H1 (cell line): ENCODE data around the gene NTN1. TPM values are rescaled to one million over a fixed set of nuclear protein-coding genes. Genes with fewer than 3 reads are reported as not detected.

Experiments
- CTCF ChIA-PET: fragments of 300-600 bp; sonication (Branson Sonifier 250); formaldehyde crosslinking; loops from one replicate; lab custom pipeline; 2021; ENCODE audit not compliant: partially characterized antibody; lab: Charles Lee
- POLR2A ChIA-PET: fragments of 300-600 bp; sonication (Branson Sonifier 250); formaldehyde crosslinking; loops from one replicate; lab custom pipeline; 2021; ENCODE audit warnings: inconsistent platforms; ENCODE audit not compliant: partially characterized antibody; lab: Charles Lee
- DNase-seq, 2 experiments: peaks; one replicate each; pipeline versions ENCODE4 v3.0.0 to v3.0.0-alpha.2; 2010 to 2022; ENCODE audit warnings: low spot score in 2 of 2, low read depth in 1 of 2, mixed read lengths in 1 of 2
- FAIRE-seq: peaks from 2 replicates; lab custom pipeline; 2011; peaks lifted over from hg19 to GRCh38; lab: Jason Lieb, UNC
- H2AFZ ChIP-seq: 2 replicates; pipeline ENCODE4 v1.8.1; 2012; ENCODE audit warnings: low read length, inconsistent platforms
- H2AK5ac ChIP-seq: 2 replicates; pipeline ENCODE4 v1.6.1; 2013; ENCODE audit warnings: low read depth, low read length
- H2BK120ac ChIP-seq: replicated peaks from 2 replicates; pipeline ENCODE3; 2013; ENCODE audit warnings: low read depth, low read length, inconsistent platforms
- H2BK12ac ChIP-seq: 2 replicates; pipeline ENCODE4 v1.6.1; 2013; ENCODE audit warnings: low read depth, low read length
- H2BK15ac ChIP-seq: 2 replicates; pipeline ENCODE4 v1.6.1; 2013; ENCODE audit warnings: low read length
- H2BK20ac ChIP-seq: 2 replicates; pipeline ENCODE4 v1.6.1; 2013; ENCODE audit warnings: low read length
- H2BK5ac ChIP-seq: 2 replicates; pipeline ENCODE4 v1.6.1; 2013; ENCODE audit warnings: low read depth, low read length
- H3K14ac ChIP-seq: 2 replicates; pipeline ENCODE4 v1.6.1; 2013; ENCODE audit warnings: inconsistent platforms; ENCODE audit not compliant: insufficient read length
- H3K18ac ChIP-seq: 2 replicates; pipeline ENCODE4 v1.6.1; 2013; ENCODE audit warnings: low read length; ENCODE audit errors: extremely low read depth
- H3K23ac ChIP-seq: 2 replicates; pipeline ENCODE4 v1.6.1; 2013; ENCODE audit warnings: inconsistent platforms; ENCODE audit not compliant: insufficient read length
- H3K23me2 ChIP-seq: 2 replicates; pipeline ENCODE4 v1.6.1; 2013; ENCODE audit warnings: low read depth, low read length
- H3K27ac ChIP-seq: 2 replicates; pipeline ENCODE4 v1.6.1; 2011; ENCODE audit warnings: low read depth, low read length, inconsistent platforms
- H3K27me3 ChIP-seq, 4 experiments: replicated peaks in 1 of 4; 1 replicate in 1 of 4; 2 replicates in 3 of 4; pipeline versions ENCODE4 v1.6.1 to v1.8.1; 2011 to 2013; ENCODE audit warnings: low read length in 3 of 4, mild to moderate bottlenecking in 3 of 4, inconsistent platforms in 2 of 4, mixed read lengths in 2 of 4, moderate library complexity in 1 of 4; ENCODE audit not compliant: control insufficient read depth in 3 of 4, insufficient read depth in 3 of 4; ENCODE audit errors: extremely low read depth in 1 of 4
- H3K36me3 ChIP-seq, 4 experiments: 2 replicates each; pipeline versions ENCODE4 v1.6.1 to v1.8.1; 2011 to 2013; ENCODE audit warnings: mild to moderate bottlenecking in 4 of 4, low read length in 3 of 4, moderate library complexity in 2 of 4, control low read depth in 1 of 4, inconsistent platforms in 1 of 4; ENCODE audit not compliant: insufficient read depth in 4 of 4, control insufficient read depth in 2 of 4
- H3K4ac ChIP-seq: replicated peaks from 2 replicates; pipeline ENCODE3; 2013; ENCODE audit warnings: low read length, low read depth, mixed read lengths, inconsistent platforms; ENCODE audit not compliant: insufficient read length
- H3K4me1 ChIP-seq, 4 experiments: replicated peaks in 1 of 4; 1 replicate in 1 of 4; 2 replicates in 3 of 4; pipeline versions ENCODE4 v1.6.1 to v1.8.1; 2011 to 2013; ENCODE audit warnings: low read length in 3 of 4, inconsistent platforms in 2 of 4, mixed read lengths in 1 of 4; ENCODE audit not compliant: insufficient read depth in 4 of 4, control insufficient read depth in 3 of 4
- H3K4me2 ChIP-seq, 2 experiments: 2 replicates each; pipeline versions ENCODE4 v1.6.1 to v1.8.1; 2011 to 2013; ENCODE audit warnings: low read depth in 2 of 2, low read length in 2 of 2, control low read depth in 1 of 2, inconsistent platforms in 1 of 2, mild to moderate bottlenecking in 1 of 2; ENCODE audit not compliant: insufficient read depth in 1 of 2
- H3K4me3 ChIP-seq, 4 experiments: fragments of 200-600, 300-600 bp in 1 of 4; sonication (generic), shearing (Covaris generic), sonication (Bioruptor Twin) in 1 of 4; 2 replicates each; pipeline versions ENCODE4 v1.5.1 to v1.8.1; 2011 to 2016; ENCODE audit warnings: low read length in 4 of 4, low read depth in 3 of 4, control low read depth in 2 of 4, inconsistent platforms in 2 of 4, mild to moderate bottlenecking in 2 of 4, mixed read lengths in 1 of 4, moderate library complexity in 1 of 4; ENCODE audit not compliant: insufficient read depth in 2 of 4; ENCODE audit errors: extremely low read depth in 1 of 4
- H3K56ac ChIP-seq: replicated peaks from 2 replicates; pipeline ENCODE3; 2013; ENCODE audit warnings: low read depth, mild to moderate bottlenecking, mixed read lengths, low read length, inconsistent platforms; ENCODE audit not compliant: insufficient read length
- H3K79me1 ChIP-seq: 2 replicates; pipeline ENCODE4 v1.6.1; 2013; ENCODE audit warnings: low read depth, low read length, control low read depth
- H3K79me2 ChIP-seq, 2 experiments: 2 replicates each; pipeline versions ENCODE4 v1.6.1 to v1.8.1; 2012 to 2013; ENCODE audit warnings: low read length in 2 of 2, mild to moderate bottlenecking in 2 of 2, inconsistent platforms in 1 of 2; ENCODE audit not compliant: insufficient read depth in 2 of 2, control insufficient read depth in 1 of 2
- H3K9ac ChIP-seq, 4 experiments: replicated peaks in 1 of 4; 1 replicate in 1 of 4; 2 replicates in 3 of 4; pipeline versions ENCODE4 v1.6.1 to v1.8.1; 2011 to 2013; ENCODE audit warnings: low read depth in 3 of 4, low read length in 3 of 4, control low read depth in 2 of 4, mild to moderate bottlenecking in 2 of 4, moderate library complexity in 2 of 4, inconsistent platforms in 1 of 4; ENCODE audit errors: extremely low read depth in 1 of 4
- H3K9me3 ChIP-seq, 2 experiments: 2 replicates each; pipeline versions ENCODE4 v1.6.1 to v1.8.1; 2012 to 2013; ENCODE audit warnings: mild to moderate bottlenecking in 2 of 2, moderate library complexity in 2 of 2, control low read depth in 1 of 2, inconsistent platforms in 1 of 2, low read depth in 1 of 2, low read length in 1 of 2, mixed read lengths in 1 of 2; ENCODE audit not compliant: insufficient read depth in 2 of 2
- H4K20me1 ChIP-seq, 2 experiments: replicated peaks in 1 of 2; 2 replicates each; pipeline versions ENCODE3 to v1.8.1; 2011 to 2013; ENCODE audit warnings: inconsistent platforms in 2 of 2, low read length in 2 of 2, mild to moderate bottlenecking in 1 of 2; ENCODE audit not compliant: insufficient read depth in 2 of 2, control insufficient read depth in 1 of 2
- H4K5ac ChIP-seq: 2 replicates; pipeline ENCODE4 v1.6.1; 2013; ENCODE audit warnings: low read length, low read depth, mixed read lengths, inconsistent platforms; ENCODE audit not compliant: insufficient read length
- H4K8ac ChIP-seq: 2 replicates; pipeline ENCODE4 v1.8.0; 2013; ENCODE audit warnings: mild to moderate bottlenecking, moderate library complexity, low read length, inconsistent platforms; ENCODE audit not compliant: insufficient read depth; ENCODE audit errors: extremely low read depth
- H4K91ac ChIP-seq: replicated peaks from 2 replicates; pipeline ENCODE3; 2013; ENCODE audit warnings: low read length, mixed read lengths, inconsistent platforms; ENCODE audit not compliant: insufficient read length
- CBX8 ChIP-seq: fragments of 300-800, 300-1000 bp; sonication (generic); IDR thresholded peaks from 2 replicates; pipeline ENCODE4 v1.7.1; 2016; ENCODE audit warnings: low read depth, low read length, borderline replicate concordance
- CREB1 ChIP-seq: IDR thresholded peaks from 2 replicates; pipeline ENCODE4 v1.6.1; 2012; ENCODE audit warnings: inconsistent platforms
- GABPA ChIP-seq: IDR thresholded peaks from 2 replicates; pipeline ENCODE4 v1.6.1; 2011; ENCODE audit warnings: mild to moderate bottlenecking, low read length, moderate library complexity, borderline replicate concordance; ENCODE audit not compliant: insufficient read depth
- GTF2F1 ChIP-seq: IDR thresholded peaks from 2 replicates; pipeline ENCODE4 v1.6.1; 2012; ENCODE audit warnings: low read depth, low read length, improper control_type of control experiment, borderline replicate concordance
- MAX ChIP-seq: IDR thresholded peaks from 2 replicates; pipeline ENCODE4 v1.6.1; 2012; ENCODE audit warnings: inconsistent platforms
- RAD21 ChIP-seq, 2 experiments: IDR thresholded peaks in 1 of 2; conservative IDR thresholded peaks in 1 of 2; 2 replicates each; pipeline ENCODE4 v1.6.1; 2011; ENCODE audit warnings: low read depth in 2 of 2, low read length in 2 of 2, improper control_type of control experiment in 1 of 2, inconsistent platforms in 1 of 2, mild to moderate bottlenecking in 1 of 2, moderate library complexity in 1 of 2
- RBBP5 ChIP-seq: IDR thresholded peaks from 2 replicates; pipeline ENCODE4 v1.7.1; 2012; ENCODE audit warnings: low read depth, mild to moderate bottlenecking, inconsistent platforms, low read length, moderate library complexity, borderline replicate concordance
- RNF2 ChIP-seq: fragments of 200-900, 300-1000 bp; sonication (generic); IDR thresholded peaks from 2 replicates; pipeline ENCODE4 v1.7.1; 2016; ENCODE audit warnings: borderline replicate concordance, low read depth, mild to moderate bottlenecking, antibody characterized with exemption, low read length; ENCODE audit not compliant: poor library complexity, severe bottlenecking; ENCODE audit errors: missing control alignments
- SP2 ChIP-seq: IDR thresholded peaks from 2 replicates; pipeline ENCODE4 v1.6.1; 2012; ENCODE audit warnings: mild to moderate bottlenecking, low read length, inconsistent platforms
- SP4 ChIP-seq: IDR thresholded peaks from 2 replicates; pipeline ENCODE4 v1.6.1; 2012; ENCODE audit warnings: low read length, inconsistent platforms
- SUZ12 ChIP-seq: fragments of 200-600 bp; sonication (generic); IDR thresholded peaks from 2 replicates; pipeline ENCODE4 v1.6.1; 2012; ENCODE audit warnings: mild to moderate bottlenecking, inconsistent platforms, low read length, moderate library complexity, mixed read lengths
- TEAD4 ChIP-seq: IDR thresholded peaks from 2 replicates; pipeline ENCODE4 v1.6.1; 2012; ENCODE audit warnings: low read depth, low read length, inconsistent platforms, mixed read lengths
- ZNF274 ChIP-seq: IDR thresholded peaks from 2 replicates; pipeline ENCODE4 v1.7.0; 2012; ENCODE audit warnings: low read length, borderline replicate concordance; ENCODE audit errors: extremely low read depth
- WGBS, 2 experiments: shearing (Covaris generic) in 1 of 2; methylation state at CpG; one replicate each; pipeline versions ENCODE4 v1.1.6 to v1.1.7; 2013 to 2015; ENCODE audit warnings: low lambda C conversion rate in 2 of 2, mixed read lengths in 2 of 2, inconsistent platforms in 1 of 2, low coverage in 1 of 2, missing lambda C conversion rate in 1 of 2; ENCODE audit not compliant: insufficient replicate concordance in 2 of 2, insufficient coverage in 1 of 2, insufficient read length in 1 of 2; ENCODE audit errors: extremely low coverage in 1 of 2, missing lambda C conversion rate in 1 of 2; 5-methylcytosine and 5-hydroxymethylcytosine counted together
- polyA plus RNA-seq, 7 experiments: library from polyadenylated mRNA; depleted of rRNA in 3 of 7; stranded (reverse) in 5 of 7; unstranded in 2 of 7; fragments of >200 nt in 5 of 7; fragments of 200-250 nt in 2 of 7; gene quantifications; 1 replicate in 5 of 7; 2 replicates in 1 of 7; 4 replicates in 1 of 7; pipeline versions ENCODE4 v1.2.1 to v1.2.3, GENCODE V29; 2011 to 2013; ENCODE audit warnings: missing spikeins in 2 of 7, mixed read lengths in 2 of 7
- total RNA-seq: library from RNA; stranded (reverse); fragmentation: NEBNext Ultra II Directional; extraction: Animal tissue kit (Norgen Biotek cat#: 25700); gene quantifications from 2 replicates; pipeline ENCODE4 v1.2.1, GENCODE V29; 2021

Gene NTN1
- total and polyA plus RNA-seq, 2 of the 8 experiments (the other 6 are each of a cell fraction or from before 2014, with no cell fraction given): 2.0 to 2.3 TPM

GRCh38 chr17:9230861-9231260 is 209.6 kb downstream of the NTN1 start:
- H3K27ac ChIP-seq: no peak overlapping the region
- DNase-seq (no peak), FAIRE-seq (no peak)
- no peak overlapping the region for H3K18ac ChIP-seq
- no peak overlapping the region for H4K91ac ChIP-seq
- 87% methylated on average over 11 of the region's 11 CpGs; no CpG with 5 or more reads in 1 of the 2 experiments for WGBS, 2 experiments
- peaks cover 0 to 8% (median 2%) of the 10 kb centered on the region in 4 experiments; a peak in 5 of 7 replicates for H3K4me1 ChIP-seq
- no peak overlapping the region for H2BK20ac ChIP-seq
- ChIA-PET CTCF (interaction anchor here (0.5 to 1.7 kb wide), 7 partner anchors 12 to 570 kb away, joined by 3 to 4 read pairs (median 3); no protein-coding TSS in a partner anchor), POLR2A (no interaction called here)
- no peaks in the 10 kb centered on the region for H3K9me3 ChIP-seq
- H4K20me1 ChIP-seq: peaks cover 0 to 17% of the 10 kb centered on the region in 2 experiments
- no peak overlapping the region for H2BK15ac ChIP-seq
- H4K5ac ChIP-seq: no peak overlapping the region
- peaks cover 12% of the 10 kb centered on the region for H3K23me2 ChIP-seq
- no peak overlapping the region for H3K4me3 ChIP-seq
- H2BK5ac ChIP-seq: no peak overlapping the region
- H3K9ac ChIP-seq: no peak overlapping the region
- H3K56ac ChIP-seq: no peak overlapping the region
- no peak overlapping the region for H2BK120ac ChIP-seq
- peaks cover 0 to 6% (median 0%) of the 10 kb centered on the region in 4 experiments; a peak in 1 of 8 replicates for H3K36me3 ChIP-seq
- no peak overlapping the region for H3K4ac ChIP-seq
- no peak overlapping the region for H4K8ac ChIP-seq
- no peaks in the 10 kb centered on the region for H3K79me1 ChIP-seq
- H2AK5ac ChIP-seq: no peak overlapping the region
- no peak overlapping the region for H3K14ac ChIP-seq
- H3K27me3 ChIP-seq: peaks cover 0 to 2% (median 0%) of the 10 kb centered on the region in 4 experiments; a peak in 2 of 7 replicates
- H2BK12ac ChIP-seq: no peak overlapping the region
- no peak overlapping the region for H2AFZ ChIP-seq
- H3K79me2 ChIP-seq: no peaks in the 10 kb centered on the region
- no peak overlapping the region for H3K4me2 ChIP-seq
- no peak overlapping the region for H3K23ac ChIP-seq
- TF ChIP-seq RNF2: no peak
- no peak for TF ChIP-seq GABPA
- no peak for TF ChIP-seq CREB1
- TF ChIP-seq RBBP5: no peak
- no peak for TF ChIP-seq RAD21 (IDR thresholded peaks at IDR 0.05 in 1 of 2, conservative IDR thresholded peaks at IDR 0.05 in 1 of 2; ENCODE audit: low read depth in 2 of 2, low read length in 2 of 2)
- no peak for TF ChIP-seq CBX8
- no peak for TF ChIP-seq MAX
- no peak for TF ChIP-seq ZNF274
- TF ChIP-seq SP4: no peak
- TF ChIP-seq GTF2F1: no peak
- no peak for TF ChIP-seq SP2
- TF ChIP-seq TEAD4: no peak
- no peak for TF ChIP-seq SUZ12
